GM18499 (cell line): ENCODE data around the gene PLPP2.

Experiments used
- ATAC-seq: cut with Tn5 transposase; IDR thresholded peaks from one replicate; pipeline ENCODE4 v1.9.1; 2021; ENCODE audit warnings: moderate number of reproducible peaks; ENCODE audit not compliant: insufficient read depth, unreplicated experiment

Gene PLPP2

GRCh38 chr19:317710-318508 is 26.7 kb upstream of the PLPP2 start:
- ATAC-seq, result no peak

- ATAC-seq, result no peak
These were observed 24.6 kb upstream of the PLPP2 start for GRCh38 chr19:315811-316210.

GRCh38 chr19:313988-314815 is 23.0 kb upstream of the PLPP2 start:
- no peak for ATAC-seq

GRCh38 chr19:313169-313987 is 22.2 kb upstream of the PLPP2 start:
- ATAC-seq, result no peak

- no peak for ATAC-seq
These were observed 20.6 kb upstream of the PLPP2 start for GRCh38 chr19:311813-312261.

- ATAC-seq, result no peak
These were observed 19.7 kb upstream of the PLPP2 start for GRCh38 chr19:310781-311496.

- no peak for ATAC-seq
These were observed 19.0 kb upstream of the PLPP2 start for GRCh38 chr19:310141-310651.

- ATAC-seq, result no peak
These were observed 18.0 kb upstream of the PLPP2 start for GRCh38 chr19:309206-309565.

GRCh38 chr19:308471-309205 is 17.4 kb upstream of the PLPP2 start:
- ATAC-seq, result no peak

GRCh38 chr19:307793-308420 is 16.7 kb upstream of the PLPP2 start:
- ATAC-seq, result no peak

- ATAC-seq, result no peak
These were observed 15.9 kb upstream of the PLPP2 start for GRCh38 chr19:307111-307531.

GRCh38 chr19:306151-306900 is 15.1 kb upstream of the PLPP2 start:
- no peak for ATAC-seq

GRCh38 chr19:305240-306150 is 14.3 kb upstream of the PLPP2 start:
- no peak for ATAC-seq

GRCh38 chr19:296476-297225 is 5.4 kb upstream of the PLPP2 start:
- no peak for ATAC-seq

- ATAC-seq, result no peak
These were observed 4.6 kb upstream of the PLPP2 start for GRCh38 chr19:295687-296370.
